Measurements from ENCODE around the gene ZNF747.

ZNF747 gene

GRCh38 chr16:30558789-30559377 is 24.2 kb upstream of the ZNF747 start:
- peak overlapping the region; percentile 94 for H2AFZ ChIP-seq
- H3K36me3 ChIP-seq (ENCODE audit: control insufficient read depth, insufficient read depth, low read length): no peaks in the 10 kb centered on the region
- peak overlapping the region; percentile 62 for H3K4me2 ChIP-seq (ENCODE audit: low read length)
- H3K4me3 ChIP-seq (ENCODE audit: low read depth, low read length): peak overlapping the region; percentile 95
- no peaks in the 10 kb centered on the region for H3K27me3 ChIP-seq (ENCODE audit: control insufficient read depth, insufficient read depth, low read length)
- TF ChIP-seq CTCF (IDR thresholded peaks at IDR 0.05): no peak
- no peaks in the 10 kb centered on the region for H3K9me3 ChIP-seq (ENCODE audit: control insufficient read depth, low read length)
- no peak overlapping the region for H3K9ac ChIP-seq
- H3K4me1 ChIP-seq: no peaks in the 10 kb centered on the region
- H3K79me2 ChIP-seq: peaks cover 8% of the 10 kb centered on the region
- peak overlapping the region; percentile 79 for H3K27ac ChIP-seq

- Histone ChIP-seq H3K36me3 (ENCODE audit: control insufficient read depth, insufficient read depth, low read length) (no peaks in the 10 kb centered on the region), H3K4me1 (no peaks in the 10 kb centered on the region), H3K9ac (peak within 1 kb of the TSS; percentile 90), H3K4me2 (ENCODE audit: low read length) (peak within 1 kb of the TSS; percentile 84), H3K4me3 (ENCODE audit: low read depth, low read length) (peak within 1 kb of the TSS; percentile 95), H3K9me3 (ENCODE audit: control insufficient read depth, low read length) (no peaks in the 10 kb centered on the region), H3K27me3 (ENCODE audit: control insufficient read depth, insufficient read depth, low read length) (no peaks in the 10 kb centered on the region), H3K79me2 (peaks cover 8% of the 10 kb centered on the region), H2AFZ (peak within 1 kb of the TSS; percentile 94), H3K27ac (peak within 1 kb of the TSS; percentile 79)
- TF ChIP-seq CTCF (IDR thresholded peaks at IDR 0.05): no peak
These were observed 23.5 kb upstream of the ZNF747 start, which contains the start of gene ZNF764 for GRCh38 chr16:30557957-30558788. TSS of gene ZNF764 (minus strand) at chr16:30558374. CDS start at chr16:30558182, 192 bp downstream.

GRCh38 chr16:30557707-30557956 is 23.0 kb upstream of the ZNF747 start:
- no peaks in the 10 kb centered on the region for H3K36me3 ChIP-seq (ENCODE audit: control insufficient read depth, insufficient read depth, low read length)
- peak overlapping the region; percentile 84 for H3K4me2 ChIP-seq (ENCODE audit: low read length)
- no peaks in the 10 kb centered on the region for H3K4me1 ChIP-seq
- H3K27me3 ChIP-seq (ENCODE audit: control insufficient read depth, insufficient read depth, low read length): no peaks in the 10 kb centered on the region
- peak overlapping the region; percentile 95 for H3K4me3 ChIP-seq (ENCODE audit: low read depth, low read length)
- H3K27ac ChIP-seq: peak overlapping the region; percentile 79
- peak overlapping the region; percentile 90 for H3K9ac ChIP-seq
- H2AFZ ChIP-seq: peak overlapping the region; percentile 94
- TF ChIP-seq CTCF (IDR thresholded peaks at IDR 0.05): no peak
- no peaks in the 10 kb centered on the region for H3K9me3 ChIP-seq (ENCODE audit: control insufficient read depth, low read length)
- peaks cover 8% of the 10 kb centered on the region for H3K79me2 ChIP-seq

GRCh38 chr16:30556125-30556473 is 21.4 kb upstream of the ZNF747 start:
- TF ChIP-seq CTCF (IDR thresholded peaks at IDR 0.05): no peak
- no peaks in the 10 kb centered on the region for H3K9me3 ChIP-seq (ENCODE audit: control insufficient read depth, low read length)
- no peak overlapping the region for H3K9ac ChIP-seq
- peaks cover 3% of the 10 kb centered on the region for H3K4me1 ChIP-seq
- H3K4me3 ChIP-seq (ENCODE audit: low read depth, low read length): no peak overlapping the region
- peaks cover 8% of the 10 kb centered on the region for H3K79me2 ChIP-seq
- H2AFZ ChIP-seq: no peak overlapping the region
- no peak overlapping the region for H3K27ac ChIP-seq
- H3K36me3 ChIP-seq (ENCODE audit: control insufficient read depth, insufficient read depth, low read length): no peaks in the 10 kb centered on the region
- no peaks in the 10 kb centered on the region for H3K27me3 ChIP-seq (ENCODE audit: control insufficient read depth, insufficient read depth, low read length)
- no peak overlapping the region for H3K4me2 ChIP-seq (ENCODE audit: low read length)
